HEK293 (cell line): ENCODE results near the gene CELF4.

Experiments
- CTCF ChIA-PET: fragments of 350-600 bp; formaldehyde crosslinking; extraction: SDS; loops from one replicate; lab custom pipeline; 2021; ENCODE audit warnings: antibody characterized with exemption; lab: Yijun Ruan, JAX
- POLR2A ChIA-PET: fragments of 300-600 bp; formaldehyde crosslinking; extraction: SDS; loops from one replicate; lab custom pipeline; 2020; ENCODE audit warnings: antibody characterized with exemption, inconsistent platforms; lab: Yijun Ruan, JAX
- H3K27ac ChIP-seq: fragments of 200-500 bp; sonication (Bioruptor generic); 2 replicates; pipeline ENCODE4 v1.5.1; 2014; ENCODE audit warnings: low read depth, low read length, control low read depth, inconsistent platforms; ENCODE audit errors: extremely low read depth
- H3K36me3 ChIP-seq, 2 experiments: fragments of 200-500 bp in 1 of 2; sonication (Bioruptor generic) in 1 of 2; 1 replicate in 1 of 2; 2 replicates in 1 of 2; pipeline ENCODE4 v1.5.1; 2014 to 2017; ENCODE audit warnings: inconsistent platforms in 2 of 2, low read length in 2 of 2; ENCODE audit not compliant: control insufficient read depth in 2 of 2, insufficient read depth in 1 of 2
- H3K4me1 ChIP-seq: fragments of 200-500 bp; sonication (Bioruptor generic); 2 replicates; pipeline ENCODE4 v1.5.1; 2014; ENCODE audit warnings: mild to moderate bottlenecking, low read length, inconsistent platforms; ENCODE audit not compliant: control insufficient read depth, insufficient read depth
- H3K4me3 ChIP-seq: 2 replicates; pipeline ENCODE4 v1.5.1; 2011; ENCODE audit warnings: low read depth, mild to moderate bottlenecking, control low read depth, low read length, moderate library complexity
- H3K9me3 ChIP-seq: fragments of 200-500 bp; sonication (Bioruptor generic); 2 replicates; pipeline ENCODE4 v1.5.1; 2014; ENCODE audit warnings: low read depth, low read length, inconsistent platforms; ENCODE audit not compliant: control insufficient read depth, insufficient read depth
- ATF2 ChIP-seq: fragments of 450-650 bp; formaldehyde crosslinking; IDR thresholded peaks from 2 replicates; pipeline ENCODE4 v1.5.1; 2016; ENCODE audit warnings: missing biosample characterization, missing genetic modification characterization, low read depth
- MZF1 ChIP-seq: fragments of 450-650 bp; formaldehyde crosslinking; IDR thresholded peaks from 2 replicates; pipeline ENCODE4 v1.5.1; 2017; ENCODE audit warnings: missing biosample characterization, missing genetic modification characterization, borderline replicate concordance
- OSR2 ChIP-seq: fragments of 450-650 bp; formaldehyde crosslinking; IDR thresholded peaks from 2 replicates; pipeline ENCODE4 v1.5.1; 2016; ENCODE audit warnings: missing biosample characterization, missing genetic modification characterization
- SCRT1 ChIP-seq: fragments of 450-650 bp; formaldehyde crosslinking; IDR thresholded peaks from 2 replicates; pipeline ENCODE4 v1.5.1; 2016; ENCODE audit warnings: missing biosample characterization, missing genetic modification characterization, borderline replicate concordance
- TSHZ1 ChIP-seq: fragments of 450-650 bp; formaldehyde crosslinking; IDR thresholded peaks from 2 replicates; pipeline ENCODE4 v1.5.1; 2016; ENCODE audit warnings: missing biosample characterization, missing genetic modification characterization, borderline replicate concordance
- ZFP37 ChIP-seq: fragments of 450-650 bp; formaldehyde crosslinking; IDR thresholded peaks from 2 replicates; pipeline ENCODE4 v1.5.1; 2016; ENCODE audit warnings: missing biosample characterization, missing genetic modification characterization
- ZNF146 ChIP-seq: fragments of 450-650 bp; formaldehyde crosslinking; IDR thresholded peaks from 2 replicates; pipeline ENCODE4 v1.5.1; 2016; ENCODE audit warnings: missing biosample characterization, missing genetic modification characterization
- ZNF2 ChIP-seq: fragments of 450-650 bp; formaldehyde crosslinking; IDR thresholded peaks from 2 replicates; pipeline ENCODE4 v1.5.1; 2016; ENCODE audit warnings: missing biosample characterization, missing genetic modification characterization
- ZNF350 ChIP-seq: fragments of 450-650 bp; formaldehyde crosslinking; IDR thresholded peaks from 2 replicates; pipeline ENCODE4 v1.5.0; 2017; ENCODE audit warnings: missing biosample characterization, mild to moderate bottlenecking, missing genetic modification characterization
- ZNF404 ChIP-seq: fragments of 450-650 bp; formaldehyde crosslinking; IDR thresholded peaks from 2 replicates; pipeline ENCODE4 v1.5.1; 2017; ENCODE audit warnings: missing biosample characterization, missing genetic modification characterization
- ZNF423 ChIP-seq: fragments of 450-650 bp; formaldehyde crosslinking; IDR thresholded peaks from 2 replicates; pipeline ENCODE4 v1.5.1; 2016; ENCODE audit warnings: missing biosample characterization, missing genetic modification characterization
- ZNF549 ChIP-seq: fragments of 450-650 bp; IDR thresholded peaks from 2 replicates; pipeline ENCODE4 v1.5.1; 2018; ENCODE audit warnings: missing biosample characterization, missing genetic modification characterization, mild to moderate bottlenecking, inconsistent platforms, moderate library complexity
- ZNF561 ChIP-seq: fragments of 450-650 bp; IDR thresholded peaks from 2 replicates; pipeline ENCODE4 v1.5.1; 2018; ENCODE audit warnings: missing biosample characterization, missing genetic modification characterization, borderline replicate concordance
- ZNF626 ChIP-seq: fragments of 450-650 bp; sonication (Bioruptor Pico); formaldehyde crosslinking; IDR thresholded peaks from 2 replicates; pipeline ENCODE4 v1.5.1; 2018; ENCODE audit warnings: missing biosample characterization, missing genetic modification characterization, inconsistent platforms
- ZSCAN5A ChIP-seq: fragments of 450-650 bp; formaldehyde crosslinking; IDR thresholded peaks from 2 replicates; pipeline ENCODE4 v1.5.1; 2016; ENCODE audit warnings: missing biosample characterization, missing genetic modification characterization
- TF ChIP-seq, protein P1 (sequence below): fragments of 450-650 bp; formaldehyde crosslinking; IDR thresholded peaks from 2 replicates; pipeline ENCODE4 v1.5.1; 2016; ENCODE audit warnings: missing biosample characterization, missing genetic modification characterization

Gene CELF4

GRCh38 chr18:37499913-37500312 lies 65.7 kb downstream of the CELF4 start:
- Histone ChIP-seq H3K4me3 (no peak overlapping the region), H3K36me3 (no peaks in the 10 kb centered on the region), H3K27ac (no peak overlapping the region), H3K4me1 (no peaks in the 10 kb centered on the region), H3K9me3 (no peaks in the 10 kb centered on the region)
- POLR2A ChIA-PET, result no interaction called here
- CTCF ChIA-PET, result no interaction called here
- TF ChIP-seq ZNF549 (tag by site-specific recombination) (no peak), ZNF423 (tag by site-specific recombination) (no peak), ZFP37 (tag by site-specific recombination) (no peak), ZSCAN5A (tag by site-specific recombination) (no peak), OSR2 (tag by site-specific recombination) (no peak), ATF2 (tag by site-specific recombination) (no peak), ZNF404 (no peak), ZNF561 (tag by site-specific recombination) (no peak), ZNF2 (tag by site-specific recombination) (no peak), SCRT1 (no peak), ZNF146 (tag by site-specific recombination) (no peak), ZNF626 (no peak), MZF1 (tag by site-specific recombination) (no peak), TSHZ1 (tag by site-specific recombination) (no peak)
- TF ChIP-seq, protein P1, sequence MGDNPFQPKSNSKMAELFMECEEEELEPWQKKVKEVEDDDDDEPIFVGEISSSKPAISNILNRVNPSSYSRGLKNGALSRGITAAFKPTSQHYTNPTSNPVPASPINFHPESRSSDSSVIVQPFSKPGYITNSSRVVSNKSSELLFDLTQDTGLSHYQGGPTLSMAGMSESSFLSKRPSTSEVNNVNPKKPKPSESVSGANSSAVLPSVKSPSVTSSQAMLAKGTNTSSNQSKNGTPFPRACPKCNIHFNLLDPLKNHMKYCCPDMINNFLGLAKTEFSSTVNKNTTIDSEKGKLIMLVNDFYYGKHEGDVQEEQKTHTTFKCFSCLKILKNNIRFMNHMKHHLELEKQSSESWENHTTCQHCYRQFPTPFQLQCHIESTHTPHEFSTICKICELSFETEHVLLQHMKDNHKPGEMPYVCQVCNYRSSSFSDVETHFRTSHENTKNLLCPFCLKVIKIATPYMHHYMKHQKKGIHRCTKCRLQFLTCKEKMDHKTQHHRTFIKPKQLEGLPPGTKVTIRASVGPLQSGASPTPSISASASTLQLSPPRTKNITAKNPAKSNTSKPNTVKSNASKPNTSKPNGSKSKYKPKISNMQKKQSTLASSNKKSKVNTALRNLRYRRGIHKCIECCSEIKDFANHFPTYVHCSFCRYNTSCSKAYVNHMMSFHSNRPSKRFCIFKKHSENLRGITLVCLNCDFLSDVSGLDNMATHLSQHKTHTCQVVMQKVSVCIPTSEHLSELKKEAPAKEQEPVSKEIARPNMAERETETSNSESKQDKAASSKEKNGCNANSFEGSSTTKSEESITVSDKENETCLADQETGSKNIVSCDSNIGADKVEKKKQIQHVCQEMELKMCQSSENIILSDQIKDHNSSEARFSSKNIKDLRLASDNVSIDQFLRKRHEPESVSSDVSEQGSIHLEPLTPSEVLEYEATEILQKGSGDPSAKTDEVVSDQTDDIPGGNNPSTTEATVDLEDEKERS (tag by site-specific recombination), result no peak

DNA sequence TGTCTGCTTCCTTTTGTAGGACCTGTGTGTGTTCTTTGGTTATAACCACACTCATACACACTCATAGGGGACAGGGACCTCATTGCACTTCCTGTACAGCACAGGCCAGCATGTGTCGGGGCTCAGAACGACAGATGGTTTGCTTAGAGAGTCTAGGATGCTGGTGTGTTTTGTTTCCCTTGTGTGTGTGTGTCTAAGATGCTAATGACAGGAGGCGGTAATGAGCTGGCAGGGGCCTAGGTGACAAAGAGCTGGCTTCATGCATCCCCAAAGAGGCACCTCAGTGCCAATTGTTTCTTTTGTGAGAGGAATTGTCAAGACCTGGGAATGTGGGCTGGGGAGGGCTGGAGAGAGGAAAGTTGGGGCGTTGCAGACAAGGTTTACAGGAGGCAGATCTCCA lies 66.6 kb downstream of the CELF4 start:
- CTCF ChIA-PET, result interaction anchor here (0.9 kb wide), 1 partner anchor 14 kb away, joined by 3 read pairs; no protein-coding TSS in a partner anchor
- POLR2A ChIA-PET, result no interaction called here

More for the DNA sequence above, 66.6 kb downstream of the CELF4 start:
- Histone ChIP-seq H3K4me1 (no peaks in the 10 kb centered on the region), H3K4me3 (no peak overlapping the region), H3K9me3 (no peaks in the 10 kb centered on the region), H3K27ac (no peak overlapping the region), H3K36me3 (no peaks in the 10 kb centered on the region)
- TF ChIP-seq ZNF350 (tag by site-specific recombination), result no peak
